GM19328 (cell line): ENCODE measurements around the gene NXPH3.

ENCODE experiments used
- ATAC-seq: cut with Tn5 transposase; IDR thresholded peaks from one replicate; pipeline ENCODE4 v1.9.1; 2021; ENCODE audit warnings: mild to moderate bottlenecking, moderate library complexity; ENCODE audit not compliant: unreplicated experiment

NXPH3 gene

GRCh38 chr17:49588726-49589576 lies 13.3 kb downstream of the NXPH3 start:
- no peak for ATAC-seq

- no peak for ATAC-seq
Measured at GRCh38 chr17:49589577-49589927, 13.9 kb downstream of the NXPH3 start.

GRCh38 chr17:49590874-49591273 lies 15.2 kb downstream of the NXPH3 start:
- ATAC-seq = no peak

- no peak for ATAC-seq
Measured at GRCh38 chr17:49592263-49592662, 16.6 kb downstream of the NXPH3 start.

GRCh38 chr17:49595328-49595727 lies 19.7 kb downstream of the NXPH3 start:
- no peak for ATAC-seq

- no peak for ATAC-seq
Measured at GRCh38 chr17:49595980-49596379, 20.3 kb downstream of the NXPH3 start.

- no peak for ATAC-seq
Measured at GRCh38 chr17:49596613-49597244, 21.1 kb downstream of the NXPH3 start.

- no peak for ATAC-seq
Measured at GRCh38 chr17:49597436-49597835, 21.8 kb downstream of the NXPH3 start.

GRCh38 chr17:49597928-49598655 lies 22.4 kb downstream of the NXPH3 start:
- no peak for ATAC-seq

- no peak for ATAC-seq
Measured at GRCh38 chr17:49598918-49599317, 23.2 kb downstream of the NXPH3 start.

GRCh38 chr17:49600949-49601348 lies 25.3 kb downstream of the NXPH3 start:
- no peak for ATAC-seq

- no peak for ATAC-seq
Measured at GRCh38 chr17:49602783-49603182, 27.1 kb downstream of the NXPH3 start.

- no peak for ATAC-seq
Measured at GRCh38 chr17:49603238-49603637, 27.6 kb downstream of the NXPH3 start.

- ATAC-seq = no peak
Measured at GRCh38 chr17:49603720-49604119, 28.0 kb downstream of the NXPH3 start.

- no peak for ATAC-seq
Measured at GRCh38 chr17:49604314-49604869, 28.7 kb downstream of the NXPH3 start.

- no peak for ATAC-seq
Measured at GRCh38 chr17:49610883-49611584, 35.4 kb downstream of the NXPH3 start.

- ATAC-seq = no peak
Measured at GRCh38 chr17:49612726-49613125, 37.1 kb downstream of the NXPH3 start.

GRCh38 chr17:49613182-49613800 lies 37.6 kb downstream of the NXPH3 start:
- no peak for ATAC-seq

GRCh38 chr17:49616086-49616485 lies 40.4 kb downstream of the NXPH3 start:
- no peak for ATAC-seq

- no peak for ATAC-seq
Measured at GRCh38 chr17:49616601-49617131, 41.0 kb downstream of the NXPH3 start.
